HG02759 (cell line): ENCODE data around the gene RPUSD3.
A peak's percentile ranks its signal among the peaks of the same experiment; 100 is the strongest.

Experiments used
- ATAC-seq: cut with Tn5 transposase; IDR thresholded peaks from one replicate; pipeline ENCODE4 v1.9.1; 2021; ENCODE audit warnings: mild to moderate bottlenecking, moderate library complexity; ENCODE audit not compliant: unreplicated experiment

RPUSD3 gene

DNA sequence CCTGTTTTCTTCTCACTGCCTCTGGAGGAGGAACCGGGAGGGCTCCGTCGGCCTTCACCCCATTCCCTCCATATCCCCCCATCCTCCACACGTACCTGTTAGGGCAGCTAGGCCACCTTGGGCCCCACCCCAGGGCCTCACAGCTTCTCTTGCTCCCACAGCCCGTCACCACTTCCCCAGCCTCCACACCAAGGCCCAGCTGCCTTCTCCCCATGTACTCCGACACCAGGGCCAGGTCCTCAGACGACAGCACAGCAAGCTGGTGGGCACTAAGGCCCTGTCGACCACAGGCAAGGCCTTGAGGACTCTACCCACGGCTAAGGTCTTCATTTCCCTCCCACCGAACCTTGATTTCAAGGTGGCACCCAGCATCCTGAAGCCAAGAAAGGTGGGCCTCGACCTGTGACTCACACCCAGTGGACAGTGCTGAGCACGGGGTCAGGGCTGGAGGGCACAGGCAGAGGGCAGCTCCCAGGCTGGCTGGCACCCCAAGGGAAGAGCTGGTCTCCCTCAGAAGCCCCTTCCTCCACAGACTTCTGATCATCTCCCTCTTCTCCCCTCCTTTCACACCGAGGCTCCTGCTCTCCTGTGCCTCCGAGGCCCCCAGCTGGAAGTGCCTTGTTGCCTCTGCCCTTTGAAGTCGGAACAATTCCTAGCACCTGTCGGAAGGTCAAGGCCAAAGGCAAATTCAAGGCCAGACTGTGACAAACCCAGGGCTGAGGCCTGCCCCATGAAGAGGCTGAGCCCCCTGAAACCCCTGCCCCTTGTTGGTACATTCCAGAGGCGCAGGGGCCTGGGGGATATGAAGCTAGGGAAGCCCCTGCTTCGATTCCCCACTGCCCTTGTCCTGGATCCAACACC is 9.1 kb downstream of the RPUSD3 start:
- no peak for ATAC-seq

DNA sequence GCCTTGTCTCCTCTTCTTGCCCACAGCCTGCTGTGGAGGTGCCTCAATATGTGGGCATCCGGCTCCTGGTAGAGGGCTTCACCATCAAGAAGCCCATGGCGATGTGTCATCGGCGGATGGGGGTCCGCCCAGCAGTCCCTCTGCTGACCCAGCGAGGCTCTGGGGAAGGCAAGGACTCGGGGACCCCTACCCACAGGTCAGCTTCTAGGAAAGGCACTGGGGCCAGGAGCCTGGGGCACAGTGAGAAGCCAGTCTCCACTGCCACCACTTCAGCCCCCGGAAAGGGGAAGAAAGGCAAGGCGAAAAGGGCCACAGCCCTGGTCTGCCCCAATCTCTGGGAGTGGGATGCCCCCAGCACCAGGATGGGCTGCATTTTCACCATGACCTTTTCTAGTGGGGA is 10.7 kb downstream of the RPUSD3 start:
- no peak for ATAC-seq

DNA sequence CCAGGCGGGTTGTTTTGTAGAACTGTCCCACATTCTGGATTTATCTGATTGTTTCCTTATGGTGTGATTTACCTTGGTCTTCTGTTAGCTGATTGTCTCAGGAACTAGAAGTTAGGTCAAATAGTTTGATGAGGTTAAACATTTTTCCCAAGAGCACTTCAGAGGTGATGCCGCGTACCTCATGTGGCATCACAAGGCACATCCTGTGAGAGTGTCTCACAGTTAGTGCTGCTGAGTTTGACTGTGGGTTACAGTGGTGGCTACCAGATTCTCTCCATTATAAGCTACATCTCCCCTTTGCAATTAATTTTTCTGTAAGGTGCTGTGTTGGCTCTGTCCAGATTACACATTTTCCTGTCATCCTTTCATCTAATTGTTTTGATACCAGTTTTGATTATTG is 12.6 kb downstream of the RPUSD3 start:
- no peak for ATAC-seq

DNA sequence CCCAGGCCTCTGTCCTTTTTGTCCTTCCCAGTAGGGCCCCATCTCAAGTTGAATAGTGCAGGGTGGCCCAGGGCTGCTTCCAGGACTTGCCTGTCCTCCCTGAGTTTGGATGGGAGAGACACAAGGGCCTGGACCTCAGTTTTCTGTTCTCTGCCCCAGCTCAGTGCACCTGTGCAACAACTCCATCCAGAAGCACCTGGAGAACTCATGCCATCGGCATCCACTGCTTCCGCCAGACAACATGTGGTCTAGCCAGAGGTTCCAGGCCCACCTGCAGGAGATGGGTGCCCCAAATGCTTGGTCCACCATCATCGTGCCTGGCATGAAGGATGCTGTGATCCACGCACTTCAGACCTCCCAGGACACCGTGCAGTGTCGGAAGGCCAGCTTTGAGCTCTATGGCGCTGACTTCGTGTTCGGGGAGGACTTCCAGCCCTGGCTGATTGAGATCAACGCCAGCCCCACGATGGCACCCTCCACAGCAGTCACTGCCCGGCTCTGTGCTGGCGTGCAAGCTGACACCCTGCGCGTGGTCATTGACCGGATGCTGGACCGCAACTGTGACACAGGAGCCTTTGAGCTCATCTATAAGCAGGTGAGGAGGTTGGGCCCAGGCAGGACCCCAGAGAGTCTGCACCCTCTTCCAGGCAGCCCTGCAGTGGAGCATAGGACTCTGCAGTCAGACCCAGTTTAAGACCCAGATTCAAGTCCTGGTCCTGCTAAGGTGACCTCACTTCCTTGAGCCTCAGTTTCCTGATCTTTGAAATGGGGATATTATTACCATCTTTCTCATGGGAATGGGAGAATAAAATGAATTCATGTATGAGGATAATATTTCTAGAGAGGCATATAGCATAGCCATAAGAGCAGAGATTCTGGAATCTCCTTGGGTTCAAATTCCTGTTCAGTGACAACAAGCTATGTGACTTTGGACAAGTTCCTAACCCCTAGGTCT is 14.7 kb downstream of the RPUSD3 start:
- ATAC-seq = no peak

DNA sequence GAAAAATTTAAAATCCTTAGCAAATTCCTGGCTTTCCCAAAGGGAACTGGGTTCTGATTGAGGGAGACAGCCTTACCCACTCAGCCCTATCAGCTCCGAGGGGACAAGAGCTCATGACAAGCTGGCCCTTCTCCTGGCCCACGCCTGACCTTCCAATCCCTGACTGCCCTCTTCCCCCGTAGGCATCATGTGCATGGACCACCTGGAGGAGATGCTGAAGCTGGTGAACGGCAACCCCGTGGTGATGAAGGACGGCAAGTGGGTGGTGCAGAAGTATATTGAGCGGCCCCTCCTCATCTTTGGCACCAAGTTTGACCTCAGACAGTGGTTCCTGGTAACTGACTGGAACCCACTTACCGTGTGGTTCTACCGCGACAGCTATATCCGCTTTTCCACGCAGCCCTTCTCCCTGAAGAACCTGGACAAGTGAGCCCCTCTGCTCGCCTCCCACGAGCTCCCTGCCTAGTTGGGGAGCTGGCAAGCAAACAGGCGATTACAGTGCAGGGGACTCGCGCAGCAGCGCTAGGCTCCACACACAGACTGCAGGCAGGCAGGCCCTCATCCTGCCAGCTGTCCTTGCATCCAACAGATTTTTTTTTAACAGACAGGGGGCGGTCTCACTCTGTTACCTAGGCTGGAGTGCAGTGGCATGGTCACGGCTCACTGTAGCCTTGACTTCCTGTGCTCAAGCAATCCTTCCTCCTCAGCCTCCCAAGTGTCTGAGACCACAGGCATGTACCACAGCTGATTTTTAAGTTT is 16.8 kb downstream of the RPUSD3 start:
- ATAC-seq = no peak

DNA sequence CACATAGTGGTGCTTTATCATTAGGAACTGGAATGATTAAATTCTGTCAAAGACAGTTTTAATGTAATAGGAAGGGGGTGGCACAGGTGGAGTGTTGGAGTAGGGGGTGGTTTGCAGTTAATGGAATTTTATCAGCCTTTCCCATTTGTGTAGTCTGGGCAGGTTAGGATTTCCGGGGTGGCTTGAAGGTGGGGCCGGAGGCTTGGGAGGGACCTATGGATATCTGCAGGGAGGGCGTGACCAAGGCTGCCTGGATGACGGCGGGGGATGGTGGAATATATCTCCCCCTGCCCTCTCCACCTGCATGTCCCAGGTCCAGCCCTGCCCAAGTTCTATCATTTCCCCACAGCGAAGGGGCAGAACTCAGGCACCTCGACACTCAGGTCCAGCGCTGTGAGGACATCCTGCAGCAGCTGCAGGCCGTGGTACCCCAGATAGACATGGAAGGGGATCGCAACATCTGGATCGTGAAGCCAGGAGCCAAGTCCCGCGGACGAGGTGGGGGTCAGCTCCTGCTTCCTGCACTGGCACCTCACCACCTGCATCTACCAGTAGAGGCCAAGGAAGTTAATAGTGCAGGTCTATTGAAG is 18.3 kb downstream of the RPUSD3 start:
- no peak for ATAC-seq

DNA sequence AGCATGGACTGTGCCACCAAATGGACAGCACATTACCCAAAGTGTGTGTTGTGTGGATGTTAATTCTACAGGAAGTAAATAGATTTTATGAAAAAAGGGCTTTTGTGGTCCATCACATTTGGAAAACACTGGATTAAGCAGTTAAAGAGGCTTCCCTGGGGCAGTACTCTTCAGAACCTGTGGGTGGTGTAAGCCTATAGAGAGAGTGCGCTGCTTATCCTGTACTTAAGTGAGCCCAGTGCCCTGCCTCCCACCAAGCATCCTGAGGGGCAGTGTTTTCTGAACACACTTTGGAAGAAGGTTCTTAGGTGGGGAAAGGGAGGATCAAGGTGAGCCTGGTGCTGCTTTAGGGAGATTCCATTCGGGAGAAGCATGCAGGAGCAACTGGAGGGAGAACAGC is 22.9 kb downstream of the RPUSD3 start:
- no peak for ATAC-seq

DNA sequence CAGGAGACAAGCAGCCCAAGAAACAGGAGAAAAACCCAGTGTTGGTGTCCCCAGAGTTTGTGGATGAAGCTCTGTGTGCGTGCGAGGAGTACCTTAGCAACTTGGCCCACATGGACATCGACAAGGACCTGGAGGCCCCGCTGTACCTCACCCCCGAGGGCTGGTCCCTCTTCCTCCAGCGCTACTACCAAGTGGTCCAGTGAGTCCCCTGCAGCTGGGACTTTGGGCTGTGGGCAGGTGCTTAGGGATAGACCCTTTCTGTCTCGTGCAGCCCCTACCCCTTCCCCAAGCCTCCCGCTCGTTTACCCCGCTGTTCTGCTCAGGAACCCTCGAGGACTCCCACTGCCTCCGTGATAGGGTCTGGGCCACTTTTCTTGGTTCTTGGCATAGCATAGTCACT is 23.3 kb downstream of the RPUSD3 start:
- ATAC-seq = no peak

DNA sequence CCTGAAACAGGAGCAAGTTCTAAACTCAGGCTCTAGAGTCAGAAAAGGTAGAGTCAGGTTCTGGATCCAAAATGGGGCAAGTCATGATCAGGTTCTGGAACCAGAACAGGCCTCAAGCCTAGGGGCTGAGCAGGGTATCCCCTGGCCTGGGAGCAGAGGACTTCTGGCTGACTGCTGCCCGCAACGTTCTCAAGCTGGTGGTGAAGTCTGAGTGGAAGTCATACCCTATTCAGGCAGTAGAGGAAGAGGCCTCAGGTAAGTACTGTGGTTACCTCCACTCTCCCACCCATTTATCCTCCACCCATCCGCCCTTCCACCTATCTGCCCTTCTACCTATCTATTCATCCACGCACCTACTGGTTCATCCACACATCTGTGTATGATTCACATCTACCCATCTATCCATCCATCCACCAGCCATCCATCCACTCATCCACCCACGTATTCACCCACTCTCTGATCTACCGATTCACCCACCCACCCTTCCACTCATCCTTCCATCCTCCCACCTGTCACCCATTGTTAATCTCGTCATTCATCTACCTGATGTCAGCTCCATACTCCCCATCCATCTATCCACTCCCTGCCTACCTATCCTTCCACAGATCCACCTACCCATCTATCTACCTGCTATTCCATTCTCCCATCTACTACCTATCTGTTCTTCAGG is 25.0 kb downstream of the RPUSD3 start:
- no peak for ATAC-seq

DNA sequence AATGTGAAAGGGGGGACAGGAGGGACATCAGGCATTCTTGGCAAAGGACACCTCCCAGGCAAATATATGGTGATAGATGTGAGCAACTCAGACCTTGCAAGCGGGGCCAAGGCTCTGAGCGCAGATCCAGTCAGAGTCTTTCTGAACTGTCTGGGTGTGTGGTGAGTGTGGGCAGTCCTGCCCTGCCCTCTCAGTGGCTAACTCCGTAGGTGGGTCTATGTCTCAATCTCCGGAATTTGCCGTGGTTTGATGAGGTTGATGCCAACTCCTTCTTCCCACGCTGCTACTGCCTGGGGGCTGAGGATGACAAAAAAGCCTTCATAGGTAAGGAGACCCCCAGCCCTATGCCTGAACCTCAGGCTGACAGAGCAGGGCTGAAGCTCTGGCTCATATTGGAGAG is 26.4 kb downstream of the RPUSD3 start:
- ATAC-seq = no peak

DNA sequence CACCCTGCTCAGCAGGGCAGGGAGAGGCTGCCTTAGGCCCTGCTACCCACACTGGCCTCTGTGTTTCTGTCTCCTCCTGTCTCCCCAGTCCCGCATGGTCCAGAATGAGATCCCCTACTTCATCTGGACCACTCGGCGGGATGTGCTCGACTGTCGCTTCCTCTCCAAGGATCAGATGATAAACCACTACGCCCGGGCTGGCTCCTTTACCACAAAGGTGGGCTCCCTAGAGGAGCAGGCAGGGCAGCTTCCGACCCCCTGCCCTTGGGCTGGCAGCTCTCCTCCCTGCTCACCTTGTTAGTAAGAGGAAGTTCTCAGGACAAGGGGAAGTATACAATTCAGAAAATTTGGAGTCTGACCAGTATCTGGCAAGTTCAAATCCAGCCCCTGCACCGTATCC is 27.8 kb downstream of the RPUSD3 start:
- ATAC-seq = no peak

DNA sequence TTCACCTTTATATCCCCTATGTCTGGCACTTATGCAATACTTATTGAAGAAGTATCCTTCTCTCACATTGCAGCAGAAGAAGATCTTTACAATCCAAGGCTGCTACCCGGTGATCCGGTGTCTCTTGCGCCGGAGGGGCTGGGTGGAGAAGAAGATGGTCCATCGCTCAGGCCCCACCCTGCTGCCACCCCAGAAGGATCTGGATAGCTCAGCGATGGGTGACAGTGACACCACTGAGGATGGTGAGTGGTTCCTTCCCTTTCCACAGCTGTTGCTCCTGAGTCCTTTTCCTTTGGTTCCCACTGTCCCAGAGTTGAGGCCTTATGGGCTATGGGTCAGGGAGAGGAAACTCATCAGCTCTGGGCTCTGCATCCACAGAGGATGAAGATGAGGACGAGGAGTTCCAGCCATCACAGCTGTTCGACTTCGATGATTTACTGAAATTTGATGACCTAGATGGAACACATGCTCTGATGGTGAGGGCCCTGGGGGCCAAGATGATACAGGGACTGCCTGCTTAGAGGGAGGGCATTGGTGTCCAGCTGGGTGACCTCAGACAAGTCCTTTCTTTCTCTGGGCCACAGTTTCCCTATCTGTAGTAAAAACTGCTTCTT is 30.8 kb downstream of the RPUSD3 start:
- ATAC-seq = no peak

DNA sequence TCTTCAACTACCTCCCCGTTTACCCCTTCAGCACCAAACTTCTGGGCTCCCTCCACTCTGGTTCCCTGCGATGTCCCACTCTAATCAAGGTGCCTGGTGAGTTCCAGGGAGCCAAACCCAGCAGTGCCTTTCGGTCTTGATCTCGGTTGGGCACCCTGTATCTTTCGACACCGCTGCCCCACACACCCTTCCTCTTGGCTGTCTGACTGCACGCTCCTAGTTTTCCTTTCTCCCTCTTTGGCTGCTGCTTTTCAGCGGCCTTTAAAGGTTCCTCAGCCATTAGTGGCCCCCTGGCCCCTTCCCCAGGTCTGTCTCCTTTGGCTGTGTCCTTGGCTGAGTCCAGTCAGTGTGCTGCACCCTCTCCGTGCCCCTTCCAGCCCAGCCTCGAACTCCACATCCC is 33.0 kb downstream of the RPUSD3 start:
- ATAC-seq = no peak

DNA sequence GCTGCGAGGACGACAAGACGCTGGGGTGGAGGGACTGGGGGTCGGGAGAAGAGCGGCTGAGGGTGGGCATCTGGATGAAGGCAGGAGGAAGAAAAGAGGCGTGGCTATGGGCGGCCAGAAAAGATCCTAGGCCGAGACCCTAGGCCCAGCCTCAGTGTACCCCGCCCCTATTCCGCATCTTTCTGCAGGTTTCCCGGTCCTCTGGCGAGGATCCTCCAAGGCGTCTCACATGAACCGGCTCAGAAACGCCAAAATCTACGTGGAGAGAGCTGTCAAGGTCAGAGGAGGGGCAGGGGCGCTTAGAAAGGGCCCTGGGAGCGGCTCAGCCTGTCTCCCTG is 33.4 kb downstream of the RPUSD3 start:
- ATAC-seq = no peak

DNA sequence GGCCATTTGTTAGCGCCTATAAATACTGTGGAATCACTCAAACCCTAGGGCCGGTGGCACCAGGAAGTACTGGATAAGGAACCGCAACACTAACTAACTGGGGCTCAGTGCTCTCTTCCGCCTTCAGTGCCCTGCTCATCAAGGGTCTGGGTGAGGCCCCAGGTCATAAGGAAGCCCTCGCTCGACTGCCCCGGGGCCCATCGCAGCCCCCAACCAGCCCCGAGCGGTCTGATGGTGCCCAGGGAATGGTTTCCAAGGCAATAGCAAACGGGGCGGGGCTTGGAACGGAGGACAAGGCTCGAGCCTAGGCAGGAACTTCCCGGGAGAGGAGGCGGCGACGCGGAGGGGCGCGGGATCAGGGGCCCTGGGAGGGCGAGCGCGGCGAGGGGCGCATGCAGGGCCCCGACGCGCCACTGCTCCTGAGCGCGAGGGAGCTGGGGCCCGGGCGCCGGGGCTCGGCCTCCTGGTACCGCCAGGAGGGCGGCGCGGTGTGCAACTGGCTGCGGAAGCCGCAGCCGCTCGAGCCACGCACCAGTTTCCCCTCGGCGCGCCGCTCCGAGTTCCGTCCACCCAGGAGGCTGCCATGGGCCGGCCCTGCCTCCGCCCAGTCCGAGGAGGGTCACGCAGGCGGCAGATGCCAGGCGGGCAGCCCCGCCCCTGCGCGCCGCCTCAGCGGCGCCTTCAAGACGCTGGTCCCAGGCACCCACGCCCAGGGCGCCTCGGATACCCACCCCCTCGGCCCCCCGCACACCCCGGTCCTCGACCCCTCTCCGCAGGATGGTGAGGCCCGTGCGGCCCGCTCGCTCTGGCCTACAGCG is 34.0 kb downstream of the RPUSD3 start, which contains the start of gene TTLL3:
Gene TTLL3, plus strand, starts transcription at position 648 of the 818 bp plus-strand sequence. CDS start 400 bp downstream, outside the sequence.
- peak; percentile 63 for ATAC-seq

DNA sequence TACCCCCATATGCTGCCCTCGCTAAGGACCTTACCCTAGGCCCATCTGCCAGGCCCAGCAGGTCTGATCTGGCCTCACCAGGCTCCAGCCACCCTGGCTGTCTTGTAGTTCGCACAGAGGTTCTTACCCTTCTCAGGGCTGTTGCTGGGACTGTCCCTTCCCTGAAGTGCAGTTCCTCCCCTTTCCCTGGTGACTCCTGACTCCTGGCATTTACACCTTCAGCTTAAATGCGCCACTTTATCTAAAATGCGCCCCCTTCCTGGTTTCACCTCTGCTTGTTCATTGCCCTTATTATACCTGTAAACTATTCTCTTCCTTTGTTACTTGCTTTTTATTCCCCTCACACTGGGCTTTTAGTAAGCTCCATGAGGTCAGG is 34.6 kb downstream of the RPUSD3 start:
- no peak for ATAC-seq

DNA sequence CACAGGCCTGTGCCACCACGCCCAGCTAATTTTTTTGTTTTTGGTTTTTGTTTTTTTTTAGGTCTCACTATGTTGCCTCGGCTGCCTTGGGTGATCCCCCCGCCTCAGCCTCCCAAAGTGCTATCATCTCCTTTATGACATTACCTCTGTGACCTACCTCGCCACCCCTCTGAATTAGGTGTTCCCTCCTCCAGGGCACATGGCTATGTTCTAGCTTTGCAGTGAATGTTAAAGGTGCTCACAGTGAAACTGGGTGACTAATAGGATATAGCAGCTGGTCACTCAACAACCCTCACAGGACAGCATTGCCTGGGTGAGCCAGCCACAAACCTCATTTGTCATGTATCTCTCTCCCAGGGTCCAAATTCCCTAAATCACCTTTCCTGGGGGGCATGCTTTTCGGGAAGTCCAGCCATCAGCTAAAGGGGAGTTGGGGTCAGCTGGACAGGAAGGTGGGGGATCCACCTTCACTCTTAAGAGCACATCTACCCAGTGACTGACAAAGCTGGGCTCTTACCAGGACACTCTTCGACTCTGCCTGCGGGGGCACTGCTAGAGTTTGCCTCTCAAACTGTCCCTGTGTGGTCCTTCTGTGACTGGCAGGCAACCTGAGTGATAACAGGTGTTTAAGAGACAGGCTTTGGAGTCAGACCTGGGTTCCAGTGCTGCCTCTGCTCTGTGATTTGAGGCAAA is 35.3 kb downstream of the RPUSD3 start:
- ATAC-seq = peak; percentile 48

DNA sequence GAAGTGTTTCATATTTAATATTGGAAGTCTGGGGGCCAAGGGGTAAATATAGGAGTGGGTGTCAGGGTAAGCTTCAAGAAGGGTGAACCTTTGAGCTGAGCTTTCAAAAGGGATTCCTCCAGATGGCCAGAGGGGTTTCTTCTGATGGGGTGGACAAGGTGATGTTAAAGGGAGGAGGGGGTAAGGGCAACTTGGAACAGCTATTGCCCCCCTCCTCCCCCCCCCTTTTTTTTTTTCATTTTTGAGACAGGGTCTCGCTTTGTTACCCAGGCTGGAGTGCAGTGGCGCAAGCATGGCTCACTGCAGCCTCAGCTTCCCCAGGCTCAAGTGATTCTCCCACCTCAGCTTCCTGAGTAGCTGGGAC is 35.8 kb downstream of the RPUSD3 start:
- ATAC-seq = no peak
